22Rv1 (cell line): ENCODE measurements around the gene ZNF14.
"Not testable (repeated sequence)": the region's sequence is repeated elsewhere in the genome, so short reads cannot be mapped to it uniquely, and the experiment has no call there.

Experiments
- H3K27ac ChIP-seq: fragments of 450-650 bp; 2 replicates; pipeline ENCODE4 v1.5.1; 2017
- ZFX ChIP-seq: fragments of 450-650 bp; IDR thresholded peaks from 2 replicates; pipeline ENCODE4 v1.6.1; 2017; ENCODE audit warnings: antibody characterized with exemption, borderline replicate concordance
- TF ChIP-seq, protein P1 (sequence below): fragments of 450-650 bp; IDR thresholded peaks from 2 replicates; pipeline ENCODE4 v1.5.1; 2017; ENCODE audit warnings: mild to moderate bottlenecking

Gene ZNF14

DNA sequence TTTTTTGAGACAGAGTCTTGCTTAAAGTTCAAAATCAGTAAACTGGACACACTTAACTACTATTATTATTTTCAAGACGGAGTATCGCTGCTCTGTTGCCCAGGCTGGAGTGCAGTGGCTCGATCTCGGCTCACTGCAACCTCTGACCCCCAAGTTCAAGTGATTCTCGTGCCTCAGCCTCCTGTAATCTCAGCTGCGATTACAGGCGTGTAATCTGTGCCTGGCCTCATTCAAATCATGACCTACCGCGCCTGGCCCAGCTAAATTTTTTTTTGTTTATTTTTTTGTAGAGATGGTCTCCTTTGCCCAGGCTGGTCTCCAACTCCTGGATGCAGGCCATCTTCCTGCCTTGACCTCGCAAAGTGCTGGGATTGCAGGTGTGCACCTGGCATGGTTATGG is 41.2 kb downstream of the ZNF14 start:
- no peak overlapping the region for H3K27ac ChIP-seq
- no peak for TF ChIP-seq ZFX
- TF ChIP-seq, protein P1, sequence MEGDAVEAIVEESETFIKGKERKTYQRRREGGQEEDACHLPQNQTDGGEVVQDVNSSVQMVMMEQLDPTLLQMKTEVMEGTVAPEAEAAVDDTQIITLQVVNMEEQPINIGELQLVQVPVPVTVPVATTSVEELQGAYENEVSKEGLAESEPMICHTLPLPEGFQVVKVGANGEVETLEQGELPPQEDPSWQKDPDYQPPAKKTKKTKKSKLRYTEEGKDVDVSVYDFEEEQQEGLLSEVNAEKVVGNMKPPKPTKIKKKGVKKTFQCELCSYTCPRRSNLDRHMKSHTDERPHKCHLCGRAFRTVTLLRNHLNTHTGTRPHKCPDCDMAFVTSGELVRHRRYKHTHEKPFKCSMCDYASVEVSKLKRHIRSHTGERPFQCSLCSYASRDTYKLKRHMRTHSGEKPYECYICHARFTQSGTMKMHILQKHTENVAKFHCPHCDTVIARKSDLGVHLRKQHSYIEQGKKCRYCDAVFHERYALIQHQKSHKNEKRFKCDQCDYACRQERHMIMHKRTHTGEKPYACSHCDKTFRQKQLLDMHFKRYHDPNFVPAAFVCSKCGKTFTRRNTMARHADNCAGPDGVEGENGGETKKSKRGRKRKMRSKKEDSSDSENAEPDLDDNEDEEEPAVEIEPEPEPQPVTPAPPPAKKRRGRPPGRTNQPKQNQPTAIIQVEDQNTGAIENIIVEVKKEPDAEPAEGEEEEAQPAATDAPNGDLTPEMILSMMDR: no peak

DNA sequence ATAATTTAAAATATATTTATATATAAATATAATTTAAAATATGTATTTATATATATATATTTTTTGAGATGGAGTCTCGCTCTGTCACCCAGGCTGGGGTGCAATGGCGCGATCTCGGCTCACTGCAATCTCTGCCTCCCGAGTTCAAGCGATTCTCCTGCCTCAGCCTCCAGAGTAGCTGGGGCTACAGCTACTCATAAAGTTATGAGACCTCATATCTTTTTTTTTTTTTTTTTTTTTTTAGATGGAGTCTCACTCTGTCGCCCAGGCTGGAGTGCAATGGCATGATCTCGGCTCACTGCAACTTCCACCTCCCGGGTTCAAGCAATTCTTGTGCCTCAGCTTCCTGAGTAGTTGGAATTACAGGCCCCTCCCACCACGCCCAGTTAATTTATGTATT is 43.9 kb downstream of the ZNF14 start:
- H3K27ac ChIP-seq: not testable (repeated sequence)

DNA sequence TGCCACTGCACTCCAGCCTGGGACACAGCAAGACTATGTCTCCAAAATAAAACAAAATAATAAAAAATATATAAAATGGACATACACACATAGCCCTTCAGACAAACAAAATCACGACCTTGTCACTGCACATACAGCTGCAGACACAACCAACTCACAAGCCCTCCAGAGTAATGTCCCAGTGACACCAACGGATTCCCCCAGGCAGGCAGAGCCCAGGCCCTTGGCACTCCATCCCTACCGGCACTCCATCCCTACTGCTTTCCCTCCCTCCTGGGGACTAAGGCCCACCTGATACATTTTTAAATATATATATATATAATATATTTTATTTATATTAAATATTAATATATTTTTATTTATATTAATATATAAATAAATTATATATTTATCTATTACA is 45.8 kb downstream of the ZNF14 start:
- no peak for TF ChIP-seq ZFX
- TF ChIP-seq, protein P1: no peak
- H3K27ac ChIP-seq: no peak overlapping the region

DNA sequence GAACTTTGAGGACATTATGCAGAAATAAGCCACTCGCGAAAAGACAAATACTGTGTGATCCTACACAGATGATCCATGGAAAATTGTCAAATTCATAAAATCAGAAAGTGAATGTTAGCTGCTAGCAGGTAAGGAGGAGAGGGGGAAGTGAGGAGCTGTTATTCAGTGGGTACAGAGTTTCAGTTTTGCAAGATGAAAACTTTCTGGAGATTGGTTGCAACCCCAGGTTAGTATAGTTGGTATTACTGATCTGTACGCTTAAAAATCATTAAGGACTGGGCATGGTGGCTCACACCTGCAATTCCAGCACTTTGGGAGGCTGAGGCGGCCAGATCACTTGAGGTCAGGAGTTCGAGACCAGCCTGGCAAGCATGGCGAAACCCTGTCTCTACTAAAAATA is 46.3 kb downstream of the ZNF14 start:
- TF ChIP-seq ZFX: no peak
- TF ChIP-seq, protein P1: no peak

DNA sequence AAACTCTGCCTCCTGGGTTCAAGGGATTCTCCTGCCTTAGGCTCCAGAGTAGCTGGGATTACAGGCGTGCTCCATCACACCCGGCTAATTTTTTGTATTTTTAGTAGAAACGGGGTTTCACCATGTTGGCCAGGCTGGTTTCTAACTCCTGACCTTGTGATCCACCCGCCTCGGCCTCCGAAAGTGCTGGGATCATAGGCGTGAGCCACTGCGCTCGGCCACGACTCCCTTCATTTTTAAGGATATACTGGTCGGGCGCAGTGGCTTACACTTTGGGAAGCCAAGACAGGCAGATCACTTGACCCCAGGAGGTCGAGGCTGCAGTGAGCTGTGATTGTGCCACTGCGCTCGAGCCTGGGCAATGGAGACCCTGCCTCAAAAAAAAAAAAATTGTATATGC is 46.8 kb downstream of the ZNF14 start:
- not testable (repeated sequence) for H3K27ac ChIP-seq

More for the DNA sequence above, 46.3 kb downstream of the ZNF14 start:
- no peak overlapping the region for H3K27ac ChIP-seq

DNA sequence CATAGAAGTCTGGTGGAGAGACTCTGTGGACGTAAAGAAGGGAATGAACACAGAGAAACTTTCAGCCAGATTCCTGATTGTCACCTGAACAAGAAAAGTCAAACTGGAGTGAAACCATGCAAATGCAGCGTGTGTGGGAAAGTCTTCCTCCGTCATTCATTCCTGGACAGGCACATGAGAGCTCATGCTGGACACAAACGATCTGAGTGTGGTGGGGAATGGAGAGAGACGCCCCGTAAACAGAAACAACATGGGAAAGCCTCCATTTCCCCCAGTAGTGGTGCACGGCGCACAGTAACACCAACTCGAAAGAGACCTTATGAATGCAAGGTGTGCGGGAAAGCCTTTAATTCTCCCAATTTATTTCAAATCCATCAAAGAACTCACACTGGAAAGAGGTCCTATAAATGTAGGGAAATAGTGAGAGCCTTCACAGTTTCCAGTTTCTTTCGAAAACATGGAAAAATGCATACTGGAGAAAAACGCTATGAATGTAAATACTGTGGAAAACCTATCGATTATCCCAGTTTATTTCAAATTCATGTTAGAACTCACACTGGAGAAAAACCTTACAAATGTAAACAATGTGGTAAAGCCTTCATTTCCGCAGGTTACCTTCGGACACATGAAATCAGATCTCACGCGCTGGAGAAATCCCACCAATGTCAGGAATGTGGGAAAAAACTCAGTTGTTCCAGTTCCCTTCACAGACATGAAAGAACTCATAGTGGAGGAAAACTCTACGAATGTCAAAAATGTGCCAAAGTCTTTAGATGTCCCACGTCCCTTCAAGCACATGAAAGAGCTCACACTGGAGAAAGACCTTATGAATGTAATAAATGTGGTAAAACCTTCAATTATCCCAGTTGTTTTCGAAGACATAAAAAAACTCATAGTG is 53.5 kb downstream of the ZNF14 start:
- no peak for TF ChIP-seq ZFX
- TF ChIP-seq, protein P1: no peak

DNA sequence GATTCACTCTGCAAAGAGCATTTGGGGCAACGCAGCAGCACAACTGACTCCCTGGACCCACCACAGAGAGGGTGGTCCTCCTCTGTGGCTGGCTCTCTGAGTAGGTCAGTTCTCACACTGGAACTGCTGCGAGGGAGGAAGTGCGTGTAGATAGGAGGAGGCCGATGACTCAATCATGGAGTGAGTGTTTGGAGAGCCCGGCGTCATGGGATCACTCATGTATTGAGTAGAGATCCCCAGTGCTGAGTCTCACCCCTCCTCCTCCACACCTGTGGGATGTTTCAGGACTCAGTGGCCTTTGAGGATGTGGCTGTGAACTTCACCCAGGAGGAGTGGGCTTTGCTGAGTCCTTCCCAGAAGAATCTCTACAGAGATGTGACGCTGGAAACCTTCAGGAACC is 55.3 kb downstream of the ZNF14 start:
- TF ChIP-seq ZFX: no peak
- TF ChIP-seq, protein P1: no peak
- H3K27ac ChIP-seq: no peak overlapping the region

More for the DNA sequence above, 53.5 kb downstream of the ZNF14 start:
- no peak overlapping the region for H3K27ac ChIP-seq

DNA sequence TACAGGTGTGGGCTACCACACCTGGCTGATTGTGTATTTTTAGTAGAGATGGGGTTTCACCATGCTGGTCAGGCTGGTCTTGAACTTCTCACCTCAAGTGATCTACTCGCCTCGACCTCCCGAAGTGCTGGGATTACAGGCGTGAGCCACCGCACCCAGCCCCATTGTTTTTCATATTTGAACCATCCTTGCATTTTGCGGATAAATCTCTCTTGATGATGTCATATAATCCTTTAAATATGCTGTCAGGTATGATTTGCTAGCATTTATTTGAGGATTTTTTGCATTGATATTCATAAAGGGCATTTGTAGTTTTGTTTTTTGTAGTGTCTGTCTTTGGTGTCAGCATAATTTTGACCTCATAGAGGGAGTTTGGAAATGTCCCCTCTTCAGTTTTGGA is 58.6 kb downstream of the ZNF14 start:
- no peak overlapping the region for H3K27ac ChIP-seq
- no peak for TF ChIP-seq ZFX
- TF ChIP-seq, protein P1: no peak
